ENCODE measurements around the gene TLX3. TPM values are rescaled to one million over a fixed set of nuclear protein-coding genes. Genes with fewer than 3 reads are reported as not detected.

Gene TLX3
- total and polyA plus RNA-seq, 2 of the 8 experiments (the other 6 are each of a cell fraction or from before 2014, with no cell fraction given), result not detected

- TF ChIP-seq CTCF (IDR thresholded peaks at IDR 0.05; ENCODE audit: control extremely low read depth in 1 of 3, insufficient read depth in 1 of 3, low read depth in 1 of 3, low read length in 3 of 3) (peak in 2 of 3 experiments; percentile 77 to 79; a peak in 3 of 4 replicates), SIX5 (IDR thresholded peaks at IDR 0.05; ENCODE audit: low read depth, low read length) (no peak), SP4 (IDR thresholded peaks at IDR 0.05; ENCODE audit: low read length) (no peak), KDM1A (IDR thresholded peaks at IDR 0.05; ENCODE audit: borderline replicate concordance, low read length) (no peak), CTBP2 (IDR thresholded peaks at IDR 0.05; ENCODE audit: borderline replicate concordance, insufficient read depth, insufficient read length, low read length) (no peak), HDAC2 (IDR thresholded peaks at IDR 0.05; ENCODE audit: borderline replicate concordance in 1 of 2, low read depth in 2 of 2, low read length in 2 of 2) (no peak), EGR1 (IDR thresholded peaks at IDR 0.05; ENCODE audit: borderline replicate concordance, low read depth, low read length) (no peak), BCL11A (IDR thresholded peaks at IDR 0.05; ENCODE audit: low read depth in 2 of 2, low read length in 2 of 2) (no peak), CBX5 (IDR thresholded peaks at IDR 0.05; ENCODE audit: low read depth, low read length) (no peak), TEAD4 (IDR thresholded peaks at IDR 0.05; ENCODE audit: low read depth, low read length) (peak; percentile 47; the same call in 1 of the 2 replicates), YY1 (IDR thresholded peaks at IDR 0.05; ENCODE audit: low read depth, low read length) (peak; percentile 32; the same call in 1 of the 2 replicates)
Measured at GRCh38 chr5:171272996-171273970, 35.8 kb upstream of the TLX3 start (continued).

All from H1 (cell line).